Mammary epithelial cell (primary cell): Measurements from ENCODE around the gene UBE3C.

ENCODE experiments used
- EZH2 ChIP-seq: IDR thresholded peaks from 2 replicates; pipeline ENCODE4 v1.6.1; 2012; ENCODE audit warnings: low read length, inconsistent platforms, borderline replicate concordance
- TF ChIP-seq, protein P1 (sequence below), 2 donors: IDR thresholded peaks in 1 of 2; conservative IDR thresholded peaks in 1 of 2; 2 replicates each; pipeline ENCODE4 v1.5.1; 2011 to 2012; ENCODE audit warnings: inconsistent platforms in 2 of 2, low read length in 2 of 2, mild to moderate bottlenecking in 2 of 2, control low read depth in 1 of 2, low read depth in 1 of 2; ENCODE audit not compliant: insufficient read depth in 1 of 2; ENCODE audit errors: extremely low read depth in 1 of 2

GRCh38 chr7:157194948-157195347 is 56.2 kb downstream of the UBE3C start:
- TF ChIP-seq, protein P1, sequence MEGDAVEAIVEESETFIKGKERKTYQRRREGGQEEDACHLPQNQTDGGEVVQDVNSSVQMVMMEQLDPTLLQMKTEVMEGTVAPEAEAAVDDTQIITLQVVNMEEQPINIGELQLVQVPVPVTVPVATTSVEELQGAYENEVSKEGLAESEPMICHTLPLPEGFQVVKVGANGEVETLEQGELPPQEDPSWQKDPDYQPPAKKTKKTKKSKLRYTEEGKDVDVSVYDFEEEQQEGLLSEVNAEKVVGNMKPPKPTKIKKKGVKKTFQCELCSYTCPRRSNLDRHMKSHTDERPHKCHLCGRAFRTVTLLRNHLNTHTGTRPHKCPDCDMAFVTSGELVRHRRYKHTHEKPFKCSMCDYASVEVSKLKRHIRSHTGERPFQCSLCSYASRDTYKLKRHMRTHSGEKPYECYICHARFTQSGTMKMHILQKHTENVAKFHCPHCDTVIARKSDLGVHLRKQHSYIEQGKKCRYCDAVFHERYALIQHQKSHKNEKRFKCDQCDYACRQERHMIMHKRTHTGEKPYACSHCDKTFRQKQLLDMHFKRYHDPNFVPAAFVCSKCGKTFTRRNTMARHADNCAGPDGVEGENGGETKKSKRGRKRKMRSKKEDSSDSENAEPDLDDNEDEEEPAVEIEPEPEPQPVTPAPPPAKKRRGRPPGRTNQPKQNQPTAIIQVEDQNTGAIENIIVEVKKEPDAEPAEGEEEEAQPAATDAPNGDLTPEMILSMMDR (conservative IDR thresholded peaks at IDR 0.05 in 1 of 2, IDR thresholded peaks at IDR 0.05 in 1 of 2; ENCODE audit: extremely low read depth in 1 of 2, insufficient read depth in 1 of 2, low read depth in 1 of 2, low read length in 2 of 2), result no peak
- TF ChIP-seq EZH2, result no peak
